ENCODE data around the gene ZBTB40.

The ZBTB40 gene

DNA sequence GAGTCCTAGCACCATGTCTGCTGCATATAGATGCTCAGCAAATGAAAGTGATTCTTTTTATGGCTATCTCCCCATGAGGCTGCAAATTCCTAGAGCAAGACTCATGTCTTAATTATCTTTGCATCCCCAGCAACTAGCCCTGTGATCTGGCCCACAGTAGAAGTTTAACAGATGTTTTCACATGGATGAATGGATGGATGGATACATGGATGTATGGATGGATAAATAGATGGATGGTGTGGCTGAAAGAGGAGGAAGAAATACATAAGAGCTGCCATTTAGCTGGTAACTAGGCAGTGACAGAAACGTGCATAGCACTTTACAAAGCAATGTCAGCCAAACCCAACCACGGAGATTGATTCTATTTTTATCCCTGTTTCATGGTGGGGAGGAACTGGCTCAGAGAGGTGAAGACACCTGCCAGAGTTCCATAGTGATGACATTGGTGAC is 32.7 kb upstream of the ZBTB40 start:
- in situ Hi-C loops (cut with MboI; ENCODE audit: low sequenced_read_pairs) = loop anchor here (10.0 to 25.0 kb wide), 2 partner anchors 284 to 1182 kb away; no protein-coding TSS in a partner anchor

GRCh38 chr1:22420455-22421053 is 31.1 kb upstream of the ZBTB40 start:
- in situ Hi-C loops (cut with MboI; ENCODE audit: low sequenced_read_pairs) = loop anchor here (10.0 to 25.0 kb wide), 2 partner anchors 224 to 1183 kb away; partner anchors contain the start of gene C1QC

- in situ Hi-C loops (cut with MboI; ENCODE audit: low sequenced_read_pairs) = loop anchor here (10.0 kb wide), 1 partner anchor 218 kb away; the partner anchor contains the start of gene C1QC
Measured at GRCh38 chr1:22426781-22427180, 24.9 kb upstream of the ZBTB40 start.

- in situ Hi-C loops (cut with MboI; ENCODE audit: low sequenced_read_pairs) = loop anchor here (10.0 kb wide), 1 partner anchor 216 kb away; the partner anchor contains the start of gene C1QC
Measured at GRCh38 chr1:22428672-22429071, 23.0 kb upstream of the ZBTB40 start.

DNA sequence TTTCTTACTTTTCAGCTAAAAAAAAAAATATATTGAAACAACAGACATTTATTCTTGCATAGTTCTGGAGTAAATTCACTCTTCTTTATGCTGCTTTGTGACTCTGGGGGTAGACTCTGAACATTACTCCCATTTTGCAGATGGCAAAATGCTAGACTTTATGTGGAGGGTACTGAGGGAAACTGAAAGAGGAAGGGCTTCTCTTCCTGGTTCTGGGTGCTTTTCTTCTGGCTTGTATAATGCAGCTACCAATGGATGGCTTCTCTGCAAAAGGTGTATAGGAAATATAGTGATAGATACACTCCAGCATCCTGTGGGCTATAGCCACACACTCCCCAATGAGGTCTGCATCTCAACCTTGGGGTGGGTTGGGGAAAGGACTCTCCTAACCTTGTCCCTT is 19.7 kb upstream of the ZBTB40 start:
- in situ Hi-C loops (cut with MboI; ENCODE audit: low sequenced_read_pairs) = no loop called here

- in situ Hi-C loops (cut with MboI; ENCODE audit: low sequenced_read_pairs) = no loop called here
Measured at GRCh38 chr1:22434717-22435116, 16.9 kb upstream of the ZBTB40 start.

DNA sequence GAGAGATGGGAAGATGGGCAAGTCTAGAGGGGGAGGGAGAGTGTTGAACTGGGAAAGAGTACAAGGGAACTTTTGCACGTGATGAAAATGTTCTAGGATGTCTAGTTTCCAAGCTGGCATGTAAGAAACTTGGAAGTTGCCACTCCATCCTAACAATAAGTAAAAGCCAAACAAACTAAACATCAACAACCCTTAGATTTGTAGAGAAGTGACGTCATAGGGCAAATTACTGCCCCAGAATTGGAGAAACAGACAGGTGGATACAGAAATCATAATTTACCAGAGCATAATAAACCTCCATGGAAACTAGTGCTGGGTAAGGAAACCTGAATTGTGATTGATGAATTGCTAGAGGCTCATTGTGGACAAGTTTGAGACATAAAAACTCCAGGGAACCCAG is 14.7 kb upstream of the ZBTB40 start:
- in situ Hi-C loops (cut with MboI; ENCODE audit: low sequenced_read_pairs) = no loop called here

- in situ Hi-C loops (cut with MboI; ENCODE audit: low sequenced_read_pairs) = no loop called here
Measured at GRCh38 chr1:22437573-22437972, 14.1 kb upstream of the ZBTB40 start.

DNA sequence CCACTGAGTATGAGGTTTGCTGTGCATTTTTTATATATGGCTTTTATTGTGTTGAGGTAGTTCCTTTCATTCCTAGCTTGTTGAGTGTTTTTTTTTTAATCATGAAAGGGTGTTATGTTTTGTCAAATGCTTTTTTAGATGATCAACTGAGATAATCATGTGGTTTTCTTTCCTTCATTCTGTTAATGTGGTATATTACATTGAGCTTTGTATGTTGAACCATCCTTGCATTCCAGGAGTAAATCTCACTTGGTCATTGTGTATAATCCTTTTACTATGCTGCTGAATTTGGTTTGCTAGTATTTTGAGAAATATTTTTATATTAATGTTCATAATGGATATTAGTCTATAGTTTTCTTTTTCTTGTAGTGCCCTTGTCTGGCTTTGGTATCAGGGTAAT is 11.1 kb upstream of the ZBTB40 start:
- in situ Hi-C loops (cut with MboI; ENCODE audit: low sequenced_read_pairs) = no loop called here

- in situ Hi-C loops (cut with MboI; ENCODE audit: low sequenced_read_pairs) = no loop called here
Measured at GRCh38 chr1:22442212-22442894, 9.3 kb upstream of the ZBTB40 start.

GRCh38 chr1:22443332-22443731 is 8.3 kb upstream of the ZBTB40 start:
- in situ Hi-C loops (cut with MboI; ENCODE audit: low sequenced_read_pairs) = no loop called here

- in situ Hi-C loops (cut with MboI; ENCODE audit: low sequenced_read_pairs) = no loop called here
Measured at GRCh38 chr1:22444856-22445255, 6.8 kb upstream of the ZBTB40 start.

GRCh38 chr1:22447621-22448111 is 4.0 kb upstream of the ZBTB40 start:
- in situ Hi-C loops (cut with MboI; ENCODE audit: low sequenced_read_pairs) = no loop called here

- in situ Hi-C loops (cut with MboI; ENCODE audit: low sequenced_read_pairs) = no loop called here
Measured at GRCh38 chr1:22449636-22450035, 2.0 kb upstream of the ZBTB40 start.

GRCh38 chr1:22450351-22451021 is 1.2 kb upstream of the ZBTB40 start:
- in situ Hi-C loops (cut with MboI; ENCODE audit: low sequenced_read_pairs) = no loop called here

GRCh38 chr1:22452481-22452957 is 868 bp downstream of the ZBTB40 start:
- in situ Hi-C loops (cut with MboI; ENCODE audit: low sequenced_read_pairs) = no loop called here

- in situ Hi-C loops (cut with MboI; ENCODE audit: low sequenced_read_pairs) = no loop called here
Measured at GRCh38 chr1:22453181-22453580, 1.5 kb downstream of the ZBTB40 start.

- in situ Hi-C loops (cut with MboI; ENCODE audit: low sequenced_read_pairs) = no loop called here
Measured at GRCh38 chr1:22454476-22455056, 2.9 kb downstream of the ZBTB40 start.

- in situ Hi-C loops (cut with MboI; ENCODE audit: low sequenced_read_pairs) = no loop called here
Measured at GRCh38 chr1:22457345-22457744, 5.7 kb downstream of the ZBTB40 start.

GRCh38 chr1:22457836-22458235 is 6.2 kb downstream of the ZBTB40 start:
- in situ Hi-C loops (cut with MboI; ENCODE audit: low sequenced_read_pairs) = no loop called here

- in situ Hi-C loops (cut with MboI; ENCODE audit: low sequenced_read_pairs) = no loop called here
Measured at GRCh38 chr1:22461100-22461499, 9.4 kb downstream of the ZBTB40 start.
